SJCRH30 (cell line): ENCODE data around the gene NUDT10. TPM values are rescaled to one million over a fixed set of nuclear protein-coding genes. Genes with fewer than 3 reads are reported as not detected.
"Not testable (repeated sequence)": the region's sequence is repeated elsewhere in the genome, so short reads cannot be mapped to it uniquely, and the experiment has no call there.

Experiments
- DNase-seq, 2 experiments: peaks; one replicate each; pipeline ENCODE4 v3.0.0-alpha.2; 2015 to 2020
- H3K27ac ChIP-seq: fragments of 250-450 bp; sonication (Bioruptor Pico); 2 replicates; pipeline ENCODE4 v1.5.1; 2020; ENCODE audit warnings: mild to moderate bottlenecking, moderate library complexity
- H3K27me3 ChIP-seq: fragments of 250-450 bp; sonication (Bioruptor Pico); 2 replicates; pipeline ENCODE4 v1.5.1; 2020; ENCODE audit warnings: mild to moderate bottlenecking, moderate library complexity
- H3K36me3 ChIP-seq: fragments of 250-450 bp; sonication (Bioruptor Pico); 2 replicates; pipeline ENCODE4 v1.5.1; 2020; ENCODE audit warnings: mild to moderate bottlenecking, moderate library complexity
- H3K4me1 ChIP-seq: fragments of 250-450 bp; sonication (Bioruptor Pico); 2 replicates; pipeline ENCODE4 v1.5.1; 2020; ENCODE audit warnings: mild to moderate bottlenecking, moderate library complexity
- H3K4me3 ChIP-seq: fragments of 250-450 bp; sonication (Bioruptor Pico); 2 replicates; pipeline ENCODE4 v1.5.1; 2020; ENCODE audit warnings: mild to moderate bottlenecking, moderate library complexity
- H3K9me3 ChIP-seq: fragments of 250-450 bp; sonication (Bioruptor Pico); replicated peaks from 2 replicates; pipeline ENCODE4 v1.5.1; 2020; ENCODE audit warnings: mild to moderate bottlenecking, moderate library complexity
- total RNA-seq: library from RNA; depleted of rRNA; stranded (reverse); fragments of >200 nt; shearing (Covaris generic); gene quantifications from 2 replicates; pipeline ENCODE4 v1.2.3, GENCODE V29; 2014; rRNA removed

The NUDT10 gene
- 2.2 and 2.7 TPM in 2 replicates for total RNA-seq

- Histone ChIP-seq H3K27me3 (no peaks in the 10 kb centered on the region), H3K9me3 (no peaks in the 10 kb centered on the region), H3K27ac (no peak within 1 kb of the TSS), H3K4me3 (peak within 1 kb of the TSS; percentile 49), H3K36me3 (no peaks in the 10 kb centered on the region), H3K4me1 (no peaks in the 10 kb centered on the region)
- DNase-seq = peak; percentile 46 to 49
Measured at GRCh38 chrX:51332188-51332942, at the start of gene NUDT10. TSS of gene NUDT10 (plus strand) at chrX:51332822. CDS start at chrX:51332966, 144 bp downstream.

- H3K27ac ChIP-seq = no peak overlapping the region
- no peaks in the 10 kb centered on the region for H3K9me3 ChIP-seq
- no peaks in the 10 kb centered on the region for H3K27me3 ChIP-seq
- DNase-seq = no peak
- no peak overlapping the region for H3K4me3 ChIP-seq
- no peaks in the 10 kb centered on the region for H3K36me3 ChIP-seq
- no peaks in the 10 kb centered on the region for H3K4me1 ChIP-seq
Measured at GRCh38 chrX:51292421-51292820, 40.2 kb upstream of the NUDT10 start.

GRCh38 chrX:51296138-51296537 lies 36.5 kb upstream of the NUDT10 start:
- no peaks in the 10 kb centered on the region for H3K9me3 ChIP-seq
- H3K4me3 ChIP-seq = no peak overlapping the region
- no peaks in the 10 kb centered on the region for H3K4me1 ChIP-seq
- no peaks in the 10 kb centered on the region for H3K27me3 ChIP-seq
- no peak overlapping the region for H3K27ac ChIP-seq
- no peaks in the 10 kb centered on the region for H3K36me3 ChIP-seq
- DNase-seq = no peak

DNA sequence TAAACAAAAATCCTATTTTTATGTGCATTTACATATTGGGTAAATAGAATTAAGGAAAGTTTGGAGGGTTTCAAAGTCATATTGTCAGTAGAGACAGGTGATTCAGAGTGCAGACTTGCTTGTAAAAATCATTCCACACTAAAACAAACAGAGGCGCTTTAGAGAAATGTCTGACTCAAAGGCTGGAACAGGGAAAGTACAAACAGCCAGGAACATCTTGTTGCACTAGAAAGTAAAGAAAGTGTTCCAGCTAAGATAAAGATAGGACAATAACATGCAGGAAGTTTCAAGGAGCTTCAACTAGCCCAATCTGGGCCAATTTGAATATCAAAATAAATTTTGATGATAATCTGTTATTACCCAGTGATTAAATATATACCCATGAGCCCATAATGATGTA lies 16.4 kb upstream of the NUDT10 start:
- Histone ChIP-seq H3K9me3 (no peaks in the 10 kb centered on the region), H3K27me3 (no peaks in the 10 kb centered on the region), H3K27ac (no peak overlapping the region), H3K4me3 (no peak overlapping the region), H3K36me3 (no peaks in the 10 kb centered on the region), H3K4me1 (no peaks in the 10 kb centered on the region)
- DNase-seq = no peak

DNA sequence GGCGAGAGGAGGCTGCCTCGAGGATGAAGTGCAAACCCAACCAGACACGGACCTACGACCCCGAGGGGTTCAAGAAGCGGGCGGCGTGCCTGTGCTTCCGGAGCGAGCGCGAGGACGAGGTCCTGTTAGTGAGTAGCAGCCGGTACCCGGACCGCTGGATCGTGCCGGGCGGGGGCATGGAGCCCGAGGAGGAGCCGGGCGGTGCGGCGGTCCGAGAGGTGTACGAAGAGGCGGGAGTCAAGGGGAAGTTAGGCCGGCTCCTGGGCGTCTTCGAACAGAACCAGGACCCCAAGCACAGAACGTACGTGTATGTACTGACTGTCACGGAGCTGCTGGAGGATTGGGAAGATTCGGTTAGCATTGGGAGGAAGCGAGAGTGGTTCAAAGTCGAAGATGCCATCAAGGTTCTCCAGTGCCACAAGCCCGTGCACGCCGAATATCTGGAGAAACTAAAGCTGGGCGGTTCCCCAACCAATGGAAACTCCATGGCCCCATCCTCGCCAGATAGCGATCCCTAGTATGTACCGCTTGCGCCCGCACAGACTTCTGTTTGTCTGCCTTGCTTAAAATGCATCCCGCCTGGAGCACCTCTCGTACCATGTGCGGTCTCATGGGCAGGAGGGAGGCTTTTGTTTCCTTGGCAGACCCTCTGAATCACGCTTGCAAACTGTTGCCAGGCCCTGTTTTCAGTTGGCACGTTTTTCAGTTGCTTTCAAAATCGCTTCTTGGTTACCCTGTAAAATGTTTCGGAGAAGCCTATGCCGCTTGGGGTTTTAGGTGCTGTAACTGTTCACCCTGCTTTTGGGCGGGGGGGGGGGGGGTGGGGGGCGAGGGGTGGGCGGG lies 542 bp downstream of the NUDT10 start:
- H3K36me3 ChIP-seq, H3K9me3 ChIP-seq, H3K27ac ChIP-seq, H3K4me1 ChIP-seq, H3K27me3 ChIP-seq: not testable (repeated sequence)
- H3K4me3 ChIP-seq = peak overlapping the region; percentile 49
- DNase-seq = peak in 1 of 2 experiments; percentile 2

DNA sequence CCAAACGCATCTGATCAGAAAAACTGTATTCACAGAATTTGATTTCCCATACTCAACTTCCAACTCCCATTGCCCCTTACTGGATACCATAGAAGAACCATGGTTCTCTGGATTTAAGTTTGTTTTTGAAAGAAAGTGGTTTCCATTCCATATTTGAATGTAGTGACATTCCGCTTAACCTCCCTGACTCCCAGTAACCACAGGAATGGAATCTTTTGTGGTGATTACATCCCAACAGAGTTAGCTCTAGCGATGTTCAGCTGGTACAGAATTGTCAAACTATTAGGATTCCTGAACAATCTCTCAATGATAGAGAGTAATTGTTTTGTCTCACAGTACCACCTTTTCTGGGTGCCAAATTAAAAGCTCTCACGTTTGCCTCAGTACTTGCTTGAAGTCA lies 1.7 kb downstream of the NUDT10 start:
- Histone ChIP-seq H3K9me3 (no peaks in the 10 kb centered on the region), H3K27ac (no peak overlapping the region), H3K36me3 (no peaks in the 10 kb centered on the region), H3K4me3 (no peak overlapping the region), H3K4me1 (no peaks in the 10 kb centered on the region), H3K27me3 (no peaks in the 10 kb centered on the region)
- no peak for DNase-seq

GRCh38 chrX:51336584-51336983 lies 4.0 kb downstream of the NUDT10 start:
- no peaks in the 10 kb centered on the region for H3K27me3 ChIP-seq
- peak; percentile 8 to 35 for DNase-seq
- H3K4me3 ChIP-seq = no peak overlapping the region
- no peak overlapping the region for H3K27ac ChIP-seq
- no peaks in the 10 kb centered on the region for H3K36me3 ChIP-seq
- no peaks in the 10 kb centered on the region for H3K4me1 ChIP-seq
- H3K9me3 ChIP-seq = no peaks in the 10 kb centered on the region

- no peaks in the 10 kb centered on the region for H3K36me3 ChIP-seq
- no peaks in the 10 kb centered on the region for H3K27me3 ChIP-seq
- H3K9me3 ChIP-seq = no peaks in the 10 kb centered on the region
- H3K27ac ChIP-seq = no peak overlapping the region
- DNase-seq = no peak
- no peak overlapping the region for H3K4me3 ChIP-seq
- no peaks in the 10 kb centered on the region for H3K4me1 ChIP-seq
Measured at GRCh38 chrX:51361251-51361650, 28.6 kb downstream of the NUDT10 start.

GRCh38 chrX:51376672-51377071 lies 44.0 kb downstream of the NUDT10 start:
- no peak for DNase-seq
- no peak overlapping the region for H3K4me3 ChIP-seq
- no peaks in the 10 kb centered on the region for H3K36me3 ChIP-seq
- H3K27me3 ChIP-seq = no peaks in the 10 kb centered on the region
- no peak overlapping the region for H3K27ac ChIP-seq
- no peaks in the 10 kb centered on the region for H3K9me3 ChIP-seq
- H3K4me1 ChIP-seq = no peaks in the 10 kb centered on the region

Other genes starting within 250 kb of the NUDT10 start
- gene NUDT11, start 163.8 kb downstream of the NUDT10 start, total RNA-seq = 33.7 and 35.8 TPM in 2 replicates